Sigmoid colon (tissue), 7 donors: Measurements from ENCODE around the gene NRM. TPM values are rescaled to one million over a fixed set of nuclear protein-coding genes. Genes with fewer than 3 reads are reported as not detected.
"Not testable (repeated sequence)": the region's sequence is repeated elsewhere in the genome, so short reads cannot be mapped to it uniquely, and the experiment has no call there.

Experiments used
- DNase-seq: peaks from one replicate; pipeline ENCODE4 v3.0.0-alpha.2; 2019
- H3K27ac ChIP-seq, 4 donors: fragments of 200-600 bp; sonication (generic); one replicate each; pipeline ENCODE4 v1.5.1; 2016 to 2019; ENCODE audit warnings: mild to moderate bottlenecking in 1 of 4
- H3K27me3 ChIP-seq, 3 donors: fragments of 200-600 bp; sonication (generic); one replicate each; pipeline ENCODE4 v1.5.1; 2019; ENCODE audit warnings: mild to moderate bottlenecking in 1 of 3
- H3K36me3 ChIP-seq, 4 donors: fragments of 200-600 bp; sonication (generic); one replicate each; pipeline ENCODE4 v1.5.1; 2016 to 2019
- H3K4me1 ChIP-seq, 4 donors: fragments of 200-600 bp; sonication (generic); one replicate each; pipeline ENCODE4 v1.5.1; 2017 to 2019
- H3K4me3 ChIP-seq, 4 donors: fragments of 200-600 bp; sonication (generic); one replicate each; pipeline ENCODE4 v1.5.1; 2017 to 2019; ENCODE audit warnings: mild to moderate bottlenecking in 2 of 4, moderate library complexity in 1 of 4
- H3K9me3 ChIP-seq, 4 donors: fragments of 200-600 bp in 3 of 4; sonication (generic) in 3 of 4; one replicate each; pipeline versions ENCODE4 v1.5.1 to v1.6.1; 2013 to 2019
- CTCF ChIP-seq, 4 experiments: fragments of 450-650 bp in 3 of 4; fragments of 200-600 bp in 1 of 4; IDR thresholded peaks; one replicate each; pipeline ENCODE4 v1.5.1; 2016 to 2019; ENCODE audit warnings: antibody characterized with exemption in 4 of 4, mild to moderate bottlenecking in 3 of 4, moderate library complexity in 2 of 4
- EP300 ChIP-seq, 4 donors: sonication (generic); formaldehyde crosslinking; IDR thresholded peaks; one replicate each; pipeline ENCODE4 v1.6.1; 2017; ENCODE audit warnings: antibody characterized with exemption in 4 of 4
- POLR2A ChIP-seq, 2 donors: fragments of 450-650 bp; IDR thresholded peaks; one replicate each; pipeline ENCODE4 v1.6.1; 2016; ENCODE audit warnings: antibody characterized with exemption in 2 of 2, mild to moderate bottlenecking in 2 of 2, moderate library complexity in 2 of 2
- POLR2AphosphoS5 ChIP-seq, 4 donors: sonication (generic); formaldehyde crosslinking; IDR thresholded peaks; one replicate each; pipeline ENCODE4 v1.6.1; 2017; ENCODE audit warnings: antibody characterized with exemption in 4 of 4
- WGBS, 2 donors: extraction: QIAGEN DNeasy Blood & Tissue Kit; methylation state at CpG; one replicate each; pipeline ENCODE4 v1.1.7; 2013; 5-methylcytosine and 5-hydroxymethylcytosine counted together
- intact Hi-C: fragments of 100-400 bp; cut with DNase I; formaldehyde crosslinking; loops from one replicate; pipeline ENCODE4 v1.15.1; 2023
- polyA plus RNA-seq, 3 donors: library from polyadenylated mRNA; stranded (reverse); fragments of 200-250 nt; gene quantifications; one replicate each; pipeline ENCODE4 v1.2.3, GENCODE V29; 2013
- total RNA-seq, 4 donors: library from RNA; depleted of rRNA; stranded (reverse); fragments of >200 nt; gene quantifications; one replicate each; pipeline ENCODE4 v1.1.0, GENCODE V29; 2016
- donor health status: healthy with polysubstance abuse.
- donor health status: Bipolar disorder and iron deficiency.
- donor health status: healthy.

The NRM gene
- total and polyA plus RNA-seq, 7 donors = 1.8 to 13.8 (median 3.6) TPM

GRCh38 chr6:30724906-30725667 is 34.3 kb upstream of the NRM start:
- Histone ChIP-seq H3K27me3 (no peaks in the 10 kb centered on the region), H3K27ac (peak overlapping the region; percentile 16 to 96 (median 74)), H3K9me3 (no peaks in the 10 kb centered on the region), H3K4me1 (peaks cover 0 to 58% (median 35%) of the 10 kb centered on the region in 4 donors), H3K36me3 (peaks cover 26 to 76% (median 48%) of the 10 kb centered on the region in 4 donors), H3K4me3 (no peak overlapping the region)
- 43 to 46% methylated on average over 6 of the region's 6 CpGs for WGBS, 2 donors
- DNase-seq = no peak
- no peak for TF ChIP-seq EP300 (IDR thresholded peaks at IDR 0.05)
- TF ChIP-seq CTCF (IDR thresholded peaks at IDR 0.05) = no peak
- TF ChIP-seq POLR2AphosphoS5 (IDR thresholded peaks at IDR 0.05) = no peak
- no peak for TF ChIP-seq POLR2A (IDR thresholded peaks at IDR 0.05)
- intact Hi-C loops = no loop called here

GRCh38 chr6:30723843-30724741 is 33.3 kb upstream of the NRM start:
- Histone ChIP-seq H3K27ac (peak overlapping the region in 3 of 4 donors; percentile 95 to 98 (median 96)), H3K36me3 (peaks cover 20 to 66% (median 38%) of the 10 kb centered on the region in 4 donors), H3K4me1 (peaks cover 0 to 65% (median 41%) of the 10 kb centered on the region in 4 donors)
- TF ChIP-seq POLR2AphosphoS5 (IDR thresholded peaks at IDR 0.05) = peak in 2 of 4 donors; percentile 5 to 22
- intact Hi-C loops, H3K9me3 ChIP-seq, H3K4me3 ChIP-seq, H3K27me3 ChIP-seq, DNase-seq: not testable (repeated sequence)
- WGBS, 2 donors = 65 to 74% methylated on average over 29 of the region's 29 CpGs

- DNase-seq, H3K27me3 ChIP-seq, H3K9me3 ChIP-seq, intact Hi-C loops, H3K4me3 ChIP-seq: not testable (repeated sequence)
- Histone ChIP-seq H3K4me1 (peaks cover 0 to 69% (median 41%) of the 10 kb centered on the region in 4 donors), H3K27ac (peak overlapping the region in 3 of 4 donors; percentile 95 to 98 (median 96)), H3K36me3 (peaks cover 20 to 59% (median 36%) of the 10 kb centered on the region in 4 donors)
- WGBS, 2 donors = 63 to 78% methylated on average over 16 of the region's 16 CpGs
Measured at GRCh38 chr6:30723159-30723842, 32.5 kb upstream of the NRM start.

- Histone ChIP-seq H3K36me3 (peaks cover 16 to 51% (median 32%) of the 10 kb centered on the region in 4 donors), H3K27ac (peak overlapping the region; percentile 95 to 98 (median 96)), H3K9me3 (no peaks in the 10 kb centered on the region), H3K4me3 (peak overlapping the region; percentile 52 to 80 (median 78)), H3K4me1 (peaks cover 0 to 67% (median 44%) of the 10 kb centered on the region in 4 donors), H3K27me3 (no peaks in the 10 kb centered on the region)
- 8 to 13% methylated on average over 27 of the region's 27 CpGs for WGBS, 2 donors
- peak; percentile 89 for DNase-seq
- intact Hi-C loops = loop anchor here (1.0 kb wide), 1 partner anchor 43 kb away; no protein-coding TSS in a partner anchor
- TF ChIP-seq CTCF (IDR thresholded peaks at IDR 0.05) (peak; percentile 93 to 99 (median 96)), POLR2AphosphoS5 (IDR thresholded peaks at IDR 0.05) (peak; percentile 4 to 64 (median 58)), POLR2A (IDR thresholded peaks at IDR 0.05) (no peak), EP300 (IDR thresholded peaks at IDR 0.05) (no peak)
Measured at GRCh38 chr6:30722280-30723112, 31.7 kb upstream of the NRM start.

GRCh38 chr6:30722025-30722279 is 31.2 kb upstream of the NRM start:
- Histone ChIP-seq H3K4me3 (peak overlapping the region; percentile 52 to 80 (median 78)), H3K36me3 (peaks cover 16 to 45% (median 29%) of the 10 kb centered on the region in 4 donors), H3K27ac (peak overlapping the region; percentile 95 to 98 (median 96)), H3K4me1 (peaks cover 0 to 63% (median 44%) of the 10 kb centered on the region in 4 donors)
- intact Hi-C loops = loop anchor here (1.0 kb wide), 1 partner anchor 43 kb away; no protein-coding TSS in a partner anchor
- H3K27me3 ChIP-seq, H3K9me3 ChIP-seq: not testable (repeated sequence)
- WGBS, 2 donors = 5 to 7% methylated on average over 10 of the region's 10 CpGs
- DNase-seq = peak; percentile 82
